Measurements from ENCODE around the gene TGFBR3. TPM values are rescaled to one million over a fixed set of nuclear protein-coding genes. Genes with fewer than 3 reads are reported as not detected.

Gene TGFBR3
- total and polyA plus RNA-seq, 9 of the 15 experiments (the other 6 are each of a cell fraction or from before 2014, with no cell fraction given) = 3.6 to 32.4 (median 15.6) TPM

GRCh38 chr1:91827459-91828321 is 58.3 kb downstream of the TGFBR3 start:
- peak; percentile 61 for ATAC-seq
- CTCF ChIA-PET (ENCODE audit: low intra/inter-chr PET ratio) = interaction anchor here (0.6 kb wide), 1 partner anchor 24 kb away, joined by 4 read pairs; no protein-coding TSS in a partner anchor
- POLR2A ChIA-PET = interaction anchor here (0.6 kb wide), 1 partner anchor 13 kb away, joined by 3 read pairs; no protein-coding TSS in a partner anchor
- Histone ChIP-seq H3K9ac (ENCODE audit: insufficient read depth in 1 of 2, low read depth in 2 of 2, low read length in 2 of 2) (no peak overlapping the region), H3K27me3 (ENCODE audit: control insufficient read depth in 2 of 2, insufficient read depth in 2 of 2, low read length in 2 of 2) (no peaks in the 10 kb centered on the region), H3K79me2 (ENCODE audit: control insufficient read depth, insufficient read depth, low read length) (0 out of 3 replicates have a peak, but pooled peaks cover 4% of the 10 kb centered on the region), H3K27ac (ENCODE audit: extremely low read depth, low read depth, low read length) (no peak overlapping the region), H3K4me1 (replicated peaks in 1 of 2; ENCODE audit: control insufficient read depth in 2 of 2, insufficient read depth in 2 of 2, low read length in 2 of 2) (no peaks in the 10 kb centered on the region; a peak in 1 of 5 replicates), H3K4me3 (no peak overlapping the region), H3K9me1 (ENCODE audit: control insufficient read depth, insufficient read depth, low read length) (peaks cover 4% of the 10 kb centered on the region), H4K20me1 (replicated peaks; ENCODE audit: control insufficient read depth, insufficient read depth, low read length) (peaks cover 5% of the 10 kb centered on the region), H3K9me3 (replicated peaks; ENCODE audit: control insufficient read depth, insufficient read depth, low read depth, low read length) (no peaks in the 10 kb centered on the region), H2AFZ (ENCODE audit: low read depth, low read length) (no peak overlapping the region), H3K4me2 (ENCODE audit: insufficient read depth, low read length) (no peak overlapping the region; the same call in 1 of the 2 replicates), H3K36me3 (ENCODE audit: control insufficient read depth, insufficient read depth, low read length) (no peaks in the 10 kb centered on the region; the same call in 2 of the 3 replicates)
- peak in 1 of 4 experiments; percentile 18 for DNase-seq (ENCODE audit: extremely low read depth in 1 of 4, low spot score in 3 of 4)
- WGBS (ENCODE audit: insufficient coverage, low coverage, missing lambda C conversion rate) = 38% methylated on average over 12 of the region's 12 CpGs
- TF ChIP-seq U2AF2 (optimal IDR thresholded peaks at IDR 0.05; ENCODE audit: low read depth, low read length) (no peak), HMBOX1 (IDR thresholded peaks at IDR 0.05) (peak; percentile 68)
- FAIRE-seq = no peak
- intact Hi-C loops (cut with micrococcal nuclease) = no loop called here
- BruUV-seq (replicated peaks) = no TSS peak
- in situ Hi-C loops (cut with MboI) = no loop called here

- Histone ChIP-seq H3K4me2 (ENCODE audit: insufficient read depth, low read length) (no peak overlapping the region), H3K9me1 (ENCODE audit: control insufficient read depth, insufficient read depth, low read length) (peaks cover 4% of the 10 kb centered on the region), H3K27me3 (ENCODE audit: control insufficient read depth in 2 of 2, insufficient read depth in 2 of 2, low read length in 2 of 2) (no peaks in the 10 kb centered on the region), H3K79me2 (ENCODE audit: control insufficient read depth, insufficient read depth, low read length) (0 out of 3 replicates have a peak, but pooled peaks cover 4% of the 10 kb centered on the region), H4K20me1 (replicated peaks; ENCODE audit: control insufficient read depth, insufficient read depth, low read length) (peaks cover 5% of the 10 kb centered on the region), H3K4me1 (replicated peaks in 1 of 2; ENCODE audit: control insufficient read depth in 2 of 2, insufficient read depth in 2 of 2, low read length in 2 of 2) (no peaks in the 10 kb centered on the region; a peak in 1 of 5 replicates), H3K4me3 (no peak overlapping the region), H3K36me3 (ENCODE audit: control insufficient read depth, insufficient read depth, low read length) (no peaks in the 10 kb centered on the region; the same call in 2 of the 3 replicates), H3K9ac (ENCODE audit: insufficient read depth in 1 of 2, low read depth in 2 of 2, low read length in 2 of 2) (no peak overlapping the region), H3K27ac (ENCODE audit: extremely low read depth, low read depth, low read length) (no peak overlapping the region), H2AFZ (ENCODE audit: low read depth, low read length) (no peak overlapping the region), H3K9me3 (replicated peaks; ENCODE audit: control insufficient read depth, insufficient read depth, low read depth, low read length) (no peaks in the 10 kb centered on the region)
- WGBS (ENCODE audit: insufficient coverage, low coverage, missing lambda C conversion rate) = 78% methylated on average over 9 of the region's 9 CpGs
- BruUV-seq (replicated peaks) = no TSS peak
- in situ Hi-C loops (cut with MboI) (no loop called here), intact Hi-C loops (cut with micrococcal nuclease) (no loop called here)
- no peak for DNase-seq (ENCODE audit: extremely low read depth in 1 of 4, low spot score in 3 of 4)
- no peak for ATAC-seq
- no peak for FAIRE-seq
- POLR2A ChIA-PET = no interaction called here
- CTCF ChIA-PET (ENCODE audit: low intra/inter-chr PET ratio) = no interaction called here
- no peak for TF ChIP-seq NCOA1 (IDR thresholded peaks at IDR 0.05; ENCODE audit: low read depth)
- TF ChIP-seq ILK (tag; IDR thresholded peaks at IDR 0.05; ENCODE audit: borderline replicate concordance, low read depth) = no peak
- TF ChIP-seq FOXP1 (CRISPR knock-in tag; IDR thresholded peaks at IDR 0.05) = no peak
- no peak for TF ChIP-seq RB1 (IDR thresholded peaks at IDR 0.05; ENCODE audit: low read depth)
- TF ChIP-seq VEZF1 (CRISPR knock-in tag; IDR thresholded peaks at IDR 0.05) = no peak
- no peak for TF ChIP-seq RFX1 (IDR thresholded peaks at IDR 0.05)
- no peak for TF ChIP-seq GTF2A2 (tag; IDR thresholded peaks at IDR 0.05)
- no peak for TF ChIP-seq CCAR2 (IDR thresholded peaks at IDR 0.05; ENCODE audit: low read depth, low read length)
- no peak for TF ChIP-seq ZNF740 (CRISPR knock-in tag; IDR thresholded peaks at IDR 0.05)
- no peak for TF ChIP-seq ZNF740 (tag; IDR thresholded peaks at IDR 0.05)
Measured at GRCh38 chr1:91827087-91827458, 58.9 kb downstream of the TGFBR3 start.
